Erythroblast (primary cell): ENCODE results near the gene SMCHD1.

ENCODE experiments used
- GATA1 ChIP-seq: IDR thresholded peaks from 2 replicates; pipeline ENCODE4 v1.6.1; 2011; ENCODE audit warnings: low read depth, mild to moderate bottlenecking, control low read depth, low read length, moderate library complexity
- POLR2A ChIP-seq: IDR thresholded peaks from 2 replicates; pipeline ENCODE4 v1.6.1; 2011; ENCODE audit warnings: mild to moderate bottlenecking, low read length

- TF ChIP-seq POLR2A = no peak
- no peak for TF ChIP-seq GATA1
Observed at GRCh38 chr18:2826581-2826980, 171.1 kb downstream of the SMCHD1 start.
